B cell (primary cell): ENCODE measurements around the gene COL5A3. TPM values are rescaled to one million over a fixed set of nuclear protein-coding genes. Genes with fewer than 3 reads are reported as not detected.

Experiments
- ATAC-seq: fragments of 200-7000 bp; cut with Tn5 transposase; one replicate; pipeline ENCODE4 v1.10.0; 2021; ENCODE audit warnings: low read depth, mild to moderate bottlenecking, moderate number of reproducible peaks, moderate library complexity
- CTCF ChIA-PET: fragments of 350-600 bp; sonication (Branson Sonifier 250); formaldehyde crosslinking; loops from one replicate; lab custom pipeline; 2021; ENCODE audit warnings: antibody characterized with exemption, inconsistent platforms; lab: Charles Lee
- POLR2A ChIA-PET: fragments of 350-600 bp; sonication (Branson Sonifier 250); formaldehyde crosslinking; loops from one replicate; lab custom pipeline; 2021; ENCODE audit warnings: antibody characterized with exemption; lab: Charles Lee
- DNase-seq: peaks from one replicate; pipeline ENCODE4 v3.0.0; 2013
- H2AFZ ChIP-seq: 2 replicates; pipeline ENCODE4 v1.6.1; 2012; ENCODE audit warnings: mild to moderate bottlenecking, low read depth, low read length; ENCODE audit not compliant: insufficient read depth, poor library complexity, severe bottlenecking
- H3K27ac ChIP-seq, 2 donors: 1 replicate in 1 of 2; 2 replicates in 1 of 2; pipeline ENCODE4 v1.5.1; 2012 to 2013; ENCODE audit warnings: low read length in 2 of 2, mild to moderate bottlenecking in 2 of 2, moderate library complexity in 1 of 2
- H3K27me3 ChIP-seq, 4 experiments: fragments of 200-600 bp in 1 of 4; sonication (generic) in 1 of 4; replicated peaks in 1 of 4; 1 replicate in 2 of 4; 2 replicates in 2 of 4; pipeline versions ENCODE4 v1.6.1 to v1.7.0; 2013 to 2016; ENCODE audit warnings: low read length in 3 of 4, mild to moderate bottlenecking in 2 of 4, mixed read lengths in 1 of 4, moderate library complexity in 1 of 4; ENCODE audit not compliant: insufficient read depth in 4 of 4, control insufficient read depth in 3 of 4; ENCODE audit errors: control extremely low read depth in 1 of 4
- H3K36me3 ChIP-seq, 2 experiments: replicated peaks in 1 of 2; 1 replicate in 1 of 2; 2 replicates in 1 of 2; pipeline versions ENCODE4 v1.6.1 to v1.7.1; 2013; ENCODE audit warnings: low read length in 1 of 2; ENCODE audit not compliant: insufficient read depth in 2 of 2, control insufficient read depth in 1 of 2; ENCODE audit errors: control extremely low read depth in 1 of 2, extremely low read depth in 1 of 2
- H3K4me1 ChIP-seq, 2 donors: fragments of 200-600 bp in 1 of 2; sonication (generic) in 1 of 2; 1 replicate in 1 of 2; 2 replicates in 1 of 2; pipeline versions ENCODE4 v1.5.1 to v1.6.1; 2013 to 2017; ENCODE audit warnings: low read length in 2 of 2; ENCODE audit not compliant: control insufficient read depth in 2 of 2, insufficient read depth in 2 of 2
- H3K4me2 ChIP-seq: replicated peaks from 2 replicates; pipeline ENCODE3; 2012; ENCODE audit warnings: mild to moderate bottlenecking, low read depth, low read length; ENCODE audit not compliant: poor library complexity, severe bottlenecking
- H3K4me3 ChIP-seq, 5 experiments: fragments of 200-600 bp in 1 of 5; sonication (generic) in 1 of 5; 1 replicate in 3 of 5; 2 replicates in 2 of 5; pipeline versions ENCODE4 v1.5.1 to v1.7.0; 2011 to 2016; ENCODE audit warnings: low read length in 4 of 5, mild to moderate bottlenecking in 4 of 5, low read depth in 2 of 5, control low read depth in 1 of 5, moderate library complexity in 1 of 5; ENCODE audit not compliant: insufficient read depth in 1 of 5; ENCODE audit errors: control extremely low read depth in 1 of 5, extremely low read depth in 1 of 5
- H3K79me2 ChIP-seq: fragments of 200-600 bp; sonication (generic); one replicate; pipeline ENCODE4 v1.6.0; 2016; ENCODE audit warnings: low read length; ENCODE audit not compliant: control insufficient read depth, insufficient read depth
- H3K9ac ChIP-seq: fragments of 200-600 bp; sonication (generic); 2 replicates; pipeline ENCODE4 v1.6.1; 2017; ENCODE audit warnings: mild to moderate bottlenecking, low read length, moderate library complexity
- H3K9me3 ChIP-seq, 3 donors: one replicate each; pipeline versions ENCODE4 v1.6.1 to v1.7.1; 2013; ENCODE audit warnings: low read length in 2 of 3; ENCODE audit not compliant: control insufficient read depth in 2 of 3, insufficient read depth in 1 of 3; ENCODE audit errors: control extremely low read depth in 1 of 3
- H4K20me1 ChIP-seq: 2 replicates; pipeline ENCODE4 v1.6.0; 2012; ENCODE audit warnings: mild to moderate bottlenecking, low read length; ENCODE audit not compliant: insufficient read depth, control insufficient read depth, poor library complexity, severe bottlenecking
- H3K27ac Mint-ChIP-seq: one replicate; pipeline ENCODE4 v1.8.0; 2021; ENCODE audit warnings: mixed read lengths
- H3K27me3 Mint-ChIP-seq: one replicate; pipeline ENCODE4 v1.8.0; 2021; ENCODE audit warnings: mixed read lengths
- H3K4me1 Mint-ChIP-seq: one replicate; pipeline ENCODE4 v1.8.0; 2021; ENCODE audit warnings: mixed read lengths
- H3K4me3 Mint-ChIP-seq: one replicate; pipeline ENCODE4 v1.8.0; 2021; ENCODE audit warnings: mixed read lengths
- H3K9me3 Mint-ChIP-seq: one replicate; pipeline ENCODE4 v1.8.0; 2022; ENCODE audit warnings: mixed read lengths; ENCODE audit not compliant: insufficient read depth
- CTCF ChIP-seq: fragments of 200-600 bp; IDR thresholded peaks from one replicate; pipeline ENCODE4 v1.8.0; 2022; ENCODE audit warnings: antibody characterized with exemption, mild to moderate bottlenecking
- EZH2 ChIP-seq: IDR thresholded peaks from 2 replicates; pipeline ENCODE4 v1.6.1; 2012; ENCODE audit warnings: borderline replicate concordance, low read depth, mild to moderate bottlenecking, moderate library complexity, low read length; ENCODE audit not compliant: insufficient read depth, poor library complexity, severe bottlenecking
- WGBS: methylation state at CpG from one replicate; pipeline ENCODE4 v1.1.5; 2013; ENCODE audit warnings: missing lambda C conversion rate; ENCODE audit not compliant: insufficient coverage; 5-methylcytosine and 5-hydroxymethylcytosine counted together
- intact Hi-C: fragments of 100-400 bp; cut with micrococcal nuclease; formaldehyde crosslinking; loops from one replicate; pipeline ENCODE4 v1.10.0; 2022
- polyA plus RNA-seq: library from polyadenylated mRNA; depleted of rRNA; stranded (reverse); fragments of >200 nt; gene quantifications from 2 replicates; pipeline ENCODE4 v1.2.3, GENCODE V29; 2012
- total RNA-seq, 2 donors: library from RNA; stranded (reverse); fragments of 120-200 nt in 1 of 2; gene quantifications; 1 replicate in 1 of 2; 2 replicates in 1 of 2; pipeline versions ENCODE4 v1.2.3 to v1.2.4, GENCODE V29; 2013 to 2022

COL5A3 gene
- total and polyA plus RNA-seq, 2 donors (not counting 1 experiment from before 2014, with no cell fraction given), result 0.01 TPM; not detected in 1

- no peak overlapping the region for H3K27ac Mint-ChIP-seq
- H3K4me3 ChIP-seq, result no peak overlapping the region
- H3K79me2 ChIP-seq, result no peaks in the 10 kb centered on the region
- no peak for DNase-seq
- TF ChIP-seq EZH2, result no peak
- TF ChIP-seq CTCF, result no peak
- WGBS, result 64% methylated on average over 5 of the region's 6 CpGs
- H3K9me3 Mint-ChIP-seq, result no peaks in the 10 kb centered on the region
- ChIA-PET CTCF (interaction anchor here (1.2 kb wide), 1 partner anchor 112 kb away, joined by 3 read pairs; no protein-coding TSS in a partner anchor), POLR2A (no interaction called here)
- peaks cover 1% of the 10 kb centered on the region for H3K4me1 Mint-ChIP-seq
- H3K27me3 ChIP-seq, result peaks cover 0 to 57% (median 8%) of the 10 kb centered on the region in 4 experiments
- no peak overlapping the region for H2AFZ ChIP-seq
- no peak overlapping the region for H3K27ac ChIP-seq
- no peak for ATAC-seq
- H4K20me1 ChIP-seq, result no peaks in the 10 kb centered on the region
- intact Hi-C loops, result no loop called here
- no peaks in the 10 kb centered on the region for H3K4me1 ChIP-seq
- no peak overlapping the region for H3K4me2 ChIP-seq
- H3K4me3 Mint-ChIP-seq, result no peak overlapping the region
- H3K36me3 ChIP-seq, result no peaks in the 10 kb centered on the region
- peaks cover 0 to 18% (median 0%) of the 10 kb centered on the region in 3 donors for H3K9me3 ChIP-seq
- H3K27me3 Mint-ChIP-seq, result peaks cover 46% of the 10 kb centered on the region
- H3K9ac ChIP-seq, result no peak overlapping the region
These were observed 8.4 kb downstream of the COL5A3 start for GRCh38 chr19:10001899-10002298.

GRCh38 chr19:10000171-10000826, 10.0 kb downstream of the COL5A3 start:
- 12% methylated on average over 14 of the region's 16 CpGs for WGBS
- TF ChIP-seq EZH2 (no peak), CTCF (peak; percentile 58)
- H3K4me3 Mint-ChIP-seq, result no peak overlapping the region
- Histone ChIP-seq H3K9ac (no peak overlapping the region), H4K20me1 (no peaks in the 10 kb centered on the region), H2AFZ (no peak overlapping the region), H3K27me3 (peaks cover 0 to 44% (median 5%) of the 10 kb centered on the region in 4 experiments), H3K27ac (no peak overlapping the region), H3K9me3 (peaks cover 0 to 10% (median 0%) of the 10 kb centered on the region in 3 donors), H3K79me2 (no peaks in the 10 kb centered on the region), H3K4me2 (no peak overlapping the region), H3K4me1 (no peaks in the 10 kb centered on the region), H3K36me3 (no peaks in the 10 kb centered on the region), H3K4me3 (no peak overlapping the region)
- ATAC-seq (peak; percentile 31), DNase-seq (peak; percentile 59)
- H3K27me3 Mint-ChIP-seq, result peaks cover 41% of the 10 kb centered on the region
- H3K4me1 Mint-ChIP-seq, result peaks cover 2% of the 10 kb centered on the region
- POLR2A ChIA-PET, result interaction anchor here (0.7 kb wide), 1 partner anchor 166 kb away, joined by 3 read pairs; no protein-coding TSS in a partner anchor
- no peak overlapping the region for H3K27ac Mint-ChIP-seq
- intact Hi-C loops, result no loop called here
- no peaks in the 10 kb centered on the region for H3K9me3 Mint-ChIP-seq
- CTCF ChIA-PET, result interaction anchor here (0.6 to 1.2 kb wide), 6 partner anchors 13 to 634 kb away, joined by 3 to 4 read pairs (median 4); no protein-coding TSS in a partner anchor
